AG09319 (cell line): ENCODE data around the gene OR4E1.
"Not testable (repeated sequence)": the region's sequence is repeated elsewhere in the genome, so short reads cannot be mapped to it uniquely, and the experiment has no call there.

ENCODE experiments used
- DNase-seq: peaks from one replicate; pipeline ENCODE4 v3.0.0-alpha.2; 2010; ENCODE audit warnings: low read depth; ENCODE audit errors: extremely low read depth
- TF ChIP-seq, protein P1 (sequence below): IDR thresholded peaks from 2 replicates; pipeline ENCODE4 v1.5.1; 2011; ENCODE audit warnings: low read depth, mild to moderate bottlenecking, inconsistent platforms, low read length, moderate library complexity

OR4E1 gene

DNA sequence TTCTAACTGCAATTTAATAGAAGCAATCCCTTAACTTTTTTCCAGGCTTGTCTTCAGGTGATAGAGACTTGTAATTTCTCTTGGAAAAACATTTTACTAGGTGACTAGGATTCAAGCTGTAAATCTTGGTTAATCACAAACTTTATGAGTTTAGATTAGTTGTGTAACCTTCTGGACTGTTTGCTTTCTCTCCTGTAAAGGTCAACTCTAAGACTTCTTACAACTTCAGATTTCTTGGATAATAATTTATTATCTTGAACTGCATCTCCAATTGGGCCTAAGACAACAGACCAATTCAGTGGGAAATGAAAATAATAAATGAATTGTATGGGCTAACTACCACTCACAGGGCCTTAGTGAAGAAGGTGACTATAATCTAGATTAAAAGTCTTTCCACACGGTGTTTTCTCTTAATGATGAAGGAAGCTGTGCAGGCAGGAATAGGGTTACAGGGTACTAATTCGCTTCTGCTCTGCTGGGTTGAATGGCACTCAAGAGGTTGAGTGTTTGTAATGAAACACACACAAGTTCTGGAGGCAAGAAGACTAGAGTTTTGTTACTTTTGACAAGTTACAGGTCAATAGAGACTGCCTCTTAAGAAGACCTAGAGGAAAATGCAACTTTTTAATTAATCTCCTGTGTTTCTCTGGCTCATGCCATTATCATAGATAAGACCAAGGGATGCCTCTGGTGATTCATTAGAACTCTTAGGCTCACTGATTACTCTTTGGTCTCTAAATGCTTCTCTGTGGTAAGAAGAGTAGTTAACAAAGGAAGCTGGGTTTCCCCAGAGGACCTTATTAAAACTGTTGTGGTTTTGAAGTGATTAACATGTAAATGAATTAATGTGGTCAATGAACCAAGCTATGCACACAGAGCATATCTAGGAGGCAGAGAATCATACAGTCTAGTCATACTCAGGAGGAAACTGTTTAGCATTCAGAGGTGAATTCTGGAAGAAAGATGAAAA, 30.0 kb upstream of the OR4E1 start:
- TF ChIP-seq, protein P1, sequence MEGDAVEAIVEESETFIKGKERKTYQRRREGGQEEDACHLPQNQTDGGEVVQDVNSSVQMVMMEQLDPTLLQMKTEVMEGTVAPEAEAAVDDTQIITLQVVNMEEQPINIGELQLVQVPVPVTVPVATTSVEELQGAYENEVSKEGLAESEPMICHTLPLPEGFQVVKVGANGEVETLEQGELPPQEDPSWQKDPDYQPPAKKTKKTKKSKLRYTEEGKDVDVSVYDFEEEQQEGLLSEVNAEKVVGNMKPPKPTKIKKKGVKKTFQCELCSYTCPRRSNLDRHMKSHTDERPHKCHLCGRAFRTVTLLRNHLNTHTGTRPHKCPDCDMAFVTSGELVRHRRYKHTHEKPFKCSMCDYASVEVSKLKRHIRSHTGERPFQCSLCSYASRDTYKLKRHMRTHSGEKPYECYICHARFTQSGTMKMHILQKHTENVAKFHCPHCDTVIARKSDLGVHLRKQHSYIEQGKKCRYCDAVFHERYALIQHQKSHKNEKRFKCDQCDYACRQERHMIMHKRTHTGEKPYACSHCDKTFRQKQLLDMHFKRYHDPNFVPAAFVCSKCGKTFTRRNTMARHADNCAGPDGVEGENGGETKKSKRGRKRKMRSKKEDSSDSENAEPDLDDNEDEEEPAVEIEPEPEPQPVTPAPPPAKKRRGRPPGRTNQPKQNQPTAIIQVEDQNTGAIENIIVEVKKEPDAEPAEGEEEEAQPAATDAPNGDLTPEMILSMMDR: no peak
- no peak for DNase-seq

GRCh38 chr14:21702316-21702715, 28.7 kb upstream of the OR4E1 start:
- DNase-seq: no peak
- TF ChIP-seq, protein P1: no peak

DNA sequence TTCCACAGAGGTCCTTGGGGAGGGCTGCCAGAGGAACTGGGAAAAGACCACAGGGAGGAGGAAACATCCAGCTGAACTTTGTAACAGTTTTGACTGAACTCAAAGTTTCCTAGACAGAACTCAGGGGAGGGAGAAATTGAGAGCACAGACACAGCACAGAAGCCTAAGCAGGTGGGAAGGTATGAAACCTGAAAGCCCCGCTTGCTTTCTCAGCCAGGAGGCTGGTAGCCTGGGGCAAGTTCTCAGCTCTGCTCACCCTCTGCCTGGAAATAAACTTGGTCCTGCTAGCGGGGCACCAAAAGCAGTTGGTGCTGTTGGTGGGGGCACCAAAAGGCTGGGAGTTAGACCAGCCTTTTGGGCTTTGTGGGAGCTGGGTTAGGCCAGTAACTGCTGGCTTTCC, 25.9 kb upstream of the OR4E1 start:
- DNase-seq: no peak
- TF ChIP-seq, protein P1: no peak

GRCh38 chr14:21698538-21698937, 24.9 kb upstream of the OR4E1 start:
- DNase-seq: not testable (repeated sequence)

DNA sequence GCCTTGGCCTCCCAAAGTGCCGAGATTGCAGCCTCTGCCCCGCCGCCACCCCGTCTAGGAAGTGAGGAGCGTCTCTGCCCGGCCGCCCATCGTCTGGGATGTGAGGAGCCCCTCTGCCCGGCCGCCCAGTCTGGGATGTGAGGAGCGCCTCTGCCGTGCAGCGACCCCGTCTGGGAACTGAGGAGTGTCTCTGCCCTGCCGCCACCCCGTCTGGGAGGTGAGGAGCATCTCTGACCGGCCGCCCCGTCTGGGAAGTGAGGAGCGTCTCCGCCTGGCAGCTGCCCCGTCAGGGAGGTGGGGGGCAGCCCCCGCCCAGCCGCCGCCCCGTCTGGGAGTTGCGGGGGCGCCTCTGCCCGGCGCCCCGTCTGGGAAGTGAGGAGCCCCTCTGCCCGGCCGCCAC, 24.0 kb upstream of the OR4E1 start:
- DNase-seq: not testable (repeated sequence)

GRCh38 chr14:21694425-21694824, 20.8 kb upstream of the OR4E1 start:
- DNase-seq: no peak

DNA sequence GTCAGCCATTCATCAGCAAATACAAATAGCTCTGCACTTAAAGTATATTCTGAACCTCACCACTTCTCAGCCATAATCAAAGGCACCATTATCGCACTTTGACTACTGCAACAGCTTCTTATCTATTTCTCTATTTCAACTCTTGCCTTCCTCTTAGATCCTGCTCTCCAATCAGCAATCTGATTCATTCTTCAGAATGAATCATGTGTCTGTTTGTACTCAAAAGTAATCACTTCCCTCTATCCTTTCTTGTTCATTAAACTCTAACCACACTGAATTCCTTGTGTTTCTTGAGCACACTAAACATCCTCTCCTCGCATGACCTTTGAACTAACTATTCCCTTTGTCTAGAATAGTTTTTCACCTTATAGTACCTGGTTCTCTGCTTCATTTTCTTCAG, 12.8 kb upstream of the OR4E1 start:
- TF ChIP-seq, protein P1: no peak

More at GRCh38 chr14:21694425-21694824, 20.8 kb upstream of the OR4E1 start:
- TF ChIP-seq, protein P1: no peak

GRCh38 chr14:21680072-21680471, 6.5 kb upstream of the OR4E1 start:
- no peak for DNase-seq
- TF ChIP-seq, protein P1: no peak

More for the DNA sequence above, 12.8 kb upstream of the OR4E1 start:
- no peak for DNase-seq
